AG04449 (cell line): Measurements from ENCODE around the gene PVALEF.
"Not testable (repeated sequence)": the region's sequence is repeated elsewhere in the genome, so short reads cannot be mapped to it uniquely, and the experiment has no call there.

Experiments used
- CTCF ChIA-PET: fragments of 350-600 bp; formaldehyde crosslinking; extraction: SDS; loops from one replicate; lab custom pipeline; 2021; ENCODE audit warnings: antibody characterized with exemption; lab: Yijun Ruan, JAX
- POLR2A ChIA-PET: fragments of 400-600, 350-600 bp; formaldehyde crosslinking; extraction: SDS; loops from one replicate; lab custom pipeline; 2020; ENCODE audit warnings: antibody characterized with exemption, inconsistent platforms; lab: Yijun Ruan, JAX
- DNase-seq: peaks from one replicate; pipeline ENCODE4 v3.0.0-alpha.2; 2010; ENCODE audit warnings: low read depth, low spot score
- H3K4me3 ChIP-seq: 2 replicates; pipeline ENCODE4 v1.5.1; 2011; ENCODE audit warnings: low read depth, mild to moderate bottlenecking, control low read depth, low read length
- CTCF ChIP-seq: IDR thresholded peaks from one replicate; pipeline ENCODE4 v1.5.1; 2011; ENCODE audit warnings: mild to moderate bottlenecking, moderate library complexity, low read length, control low read depth, inconsistent platforms; ENCODE audit not compliant: insufficient read depth; ENCODE audit errors: missing control alignments

PVALEF gene

GRCh38 chr17:81153340-81153803, 11.9 kb upstream of the PVALEF start:
- no peak overlapping the region for H3K4me3 ChIP-seq
- no peak for DNase-seq
- POLR2A ChIA-PET, result no interaction called here
- CTCF ChIA-PET, result interaction anchor here (1.5 to 3.0 kb wide), 2 partner anchors 10 to 13 kb away, joined by 5 to 25 read pairs; no protein-coding TSS in a partner anchor
- no peak for TF ChIP-seq CTCF

GRCh38 chr17:81154016-81154415, 11.3 kb upstream of the PVALEF start:
- POLR2A ChIA-PET, H3K4me3 ChIP-seq, DNase-seq: not testable (repeated sequence)
- CTCF ChIA-PET, result interaction anchor here (3.0 kb wide), 1 partner anchor 11 kb away, joined by 25 read pairs; no protein-coding TSS in a partner anchor

- CTCF ChIA-PET, result no interaction called here
- no peak for DNase-seq
- POLR2A ChIA-PET, result no interaction called here
- TF ChIP-seq CTCF, result no peak
- H3K4me3 ChIP-seq, result no peak overlapping the region
Measured at GRCh38 chr17:81154961-81155360, 10.3 kb upstream of the PVALEF start.

GRCh38 chr17:81156866-81157805, 8.2 kb upstream of the PVALEF start:
- no peak for DNase-seq
- CTCF ChIA-PET, result no interaction called here
- no peak overlapping the region for H3K4me3 ChIP-seq
- POLR2A ChIA-PET, result no interaction called here
- TF ChIP-seq CTCF, result no peak

- H3K4me3 ChIP-seq, result no peak overlapping the region
- no peak for DNase-seq
- TF ChIP-seq CTCF, result no peak
- POLR2A ChIA-PET, result no interaction called here
- CTCF ChIA-PET, result interaction anchor here (0.9 kb wide), 1 partner anchor 32 kb away, joined by 3 read pairs; no protein-coding TSS in a partner anchor
Measured at GRCh38 chr17:81157848-81158687, 7.2 kb upstream of the PVALEF start.

- H3K4me3 ChIP-seq, result no peak overlapping the region
- no peak for TF ChIP-seq CTCF
- ChIA-PET POLR2A (interaction anchor here (0.7 kb wide), 1 partner anchor 73 kb away, joined by 3 read pairs; no protein-coding TSS in a partner anchor), CTCF (interaction anchor here (0.9 kb wide), 1 partner anchor 32 kb away, joined by 3 read pairs; no protein-coding TSS in a partner anchor)
- no peak for DNase-seq
Measured at GRCh38 chr17:81158688-81159590, 6.4 kb upstream of the PVALEF start.
